GM21825 (cell line): Measurements from ENCODE around the gene DPEP3.
A peak's percentile ranks its signal among the peaks of the same experiment; 100 is the strongest.
"Not testable (repeated sequence)": the region's sequence is repeated elsewhere in the genome, so short reads cannot be mapped to it uniquely, and the experiment has no call there.

ENCODE experiments used
- ATAC-seq: cut with Tn5 transposase; IDR thresholded peaks from one replicate; pipeline ENCODE4 v1.9.1; 2021; ENCODE audit warnings: mild to moderate bottlenecking, moderate library complexity; ENCODE audit not compliant: unreplicated experiment

The DPEP3 gene

DNA sequence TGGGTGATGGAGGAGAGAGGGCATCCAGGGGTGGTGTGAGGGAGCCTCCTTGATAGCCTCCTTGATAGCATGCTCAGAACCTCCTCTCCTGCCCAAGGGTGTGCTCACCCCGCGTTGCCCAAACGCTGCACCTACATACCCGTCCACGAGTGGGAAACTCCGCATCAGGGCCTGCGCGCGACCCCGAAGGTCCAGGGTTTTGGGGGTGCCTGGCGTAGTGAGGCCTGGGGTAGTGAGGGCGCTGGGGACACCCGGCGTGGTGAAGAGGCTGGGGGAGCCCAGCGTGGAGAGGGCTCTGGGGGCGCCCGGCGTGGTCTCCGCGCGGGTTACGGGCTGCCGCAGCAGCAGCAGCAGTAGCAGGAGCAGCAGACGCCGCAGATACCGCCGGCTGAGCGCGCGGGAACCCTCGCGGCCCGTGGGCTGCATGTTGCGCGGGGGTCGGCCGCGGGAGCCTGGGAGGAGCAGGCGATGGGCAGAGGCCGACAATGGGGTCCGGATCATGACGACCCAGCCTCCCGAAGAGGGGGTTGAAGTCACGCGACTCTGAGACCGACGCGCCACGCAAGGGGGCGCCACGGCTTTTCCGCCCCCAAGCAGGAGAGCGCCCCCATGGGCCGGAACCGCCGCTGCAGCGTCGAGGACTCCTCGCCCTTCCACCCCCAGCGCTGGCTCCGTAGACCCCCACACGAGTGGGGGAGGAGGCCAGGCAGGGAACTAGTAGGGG is at the start of gene DPEP3:
TSS of gene DPEP3 (minus strand) at position 545 of the 724 bp plus-strand sequence. CDS start at position 426, 119 bp downstream.
- ATAC-seq = no peak

- no peak for ATAC-seq
These were observed 48.7 kb upstream of the DPEP3 start for GRCh38 chr16:68028996-68029395.

DNA sequence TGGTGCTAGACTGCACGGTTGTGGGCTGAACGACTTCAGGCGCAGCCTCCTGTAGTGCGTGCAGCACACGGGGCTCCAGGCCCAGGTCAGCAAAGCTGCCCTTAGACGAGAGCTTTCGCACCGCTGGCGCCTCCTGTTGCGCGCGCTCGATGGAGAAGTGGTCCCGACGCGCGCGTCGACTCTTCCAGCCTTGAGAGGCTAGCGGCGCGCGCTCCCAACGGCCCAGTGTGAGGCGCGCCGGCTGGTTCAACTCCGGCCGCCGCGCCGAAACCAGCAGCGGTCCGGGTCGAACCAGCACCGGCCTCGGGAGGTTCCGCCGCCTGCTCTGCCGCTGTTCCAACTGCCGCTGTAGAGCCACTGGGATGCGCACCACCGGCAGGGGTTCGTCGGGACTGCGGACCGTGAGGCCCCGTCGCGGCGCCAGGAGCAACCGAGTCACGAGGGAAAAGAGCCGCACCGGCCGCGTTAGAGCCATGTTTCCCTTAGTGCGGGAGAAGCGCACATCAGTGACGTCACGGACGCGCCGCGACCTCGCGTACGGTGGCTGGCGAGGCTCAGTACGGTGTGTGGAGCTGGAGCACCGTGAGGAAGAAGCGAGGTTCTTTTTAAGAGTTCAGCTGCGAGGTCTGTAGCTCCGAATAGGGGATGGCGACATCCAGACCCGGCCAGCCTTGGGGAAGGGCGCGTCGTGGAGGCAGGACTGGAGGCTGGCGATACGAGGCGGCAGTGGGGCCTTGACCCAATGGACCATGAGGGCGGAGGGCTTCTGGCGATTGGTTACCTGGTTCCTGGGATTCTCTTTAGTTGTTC is 42.6 kb upstream of the DPEP3 start, which contains the start of the genes DDX28 and DUS2:
TSS of gene DDX28 (minus strand) at position 505 of the 810 bp plus-strand sequence. CDS start at position 475, 30 bp downstream.
TSS of gene DUS2 (plus strand) at position 557 of the 810 bp plus-strand sequence. CDS start 14,740 bp downstream, outside the sequence.
- ATAC-seq = peak; percentile 72

DNA sequence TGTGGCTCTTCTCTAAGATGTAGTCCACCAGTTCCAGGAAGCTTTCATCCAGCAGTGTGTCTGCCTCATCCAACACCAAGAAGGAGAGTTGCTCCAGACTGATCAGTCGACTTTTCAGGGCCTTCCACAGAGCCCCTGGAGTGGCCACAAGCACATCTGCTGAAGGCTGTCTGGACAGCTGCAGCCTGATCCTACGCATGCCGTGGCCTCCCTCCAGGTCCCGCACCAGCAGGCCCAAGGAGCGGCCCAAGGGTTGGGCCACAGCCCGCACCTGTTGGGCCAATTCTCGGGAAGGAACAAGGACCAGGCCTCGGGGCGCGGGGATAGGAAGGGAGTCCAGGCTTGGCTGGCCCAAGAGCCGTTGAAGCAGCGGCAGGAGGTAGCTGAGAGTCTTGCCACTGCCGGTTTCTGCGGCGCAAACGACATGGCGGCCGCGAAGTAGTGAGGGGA is 42.0 kb upstream of the DPEP3 start:
- ATAC-seq = peak; percentile 20

DNA sequence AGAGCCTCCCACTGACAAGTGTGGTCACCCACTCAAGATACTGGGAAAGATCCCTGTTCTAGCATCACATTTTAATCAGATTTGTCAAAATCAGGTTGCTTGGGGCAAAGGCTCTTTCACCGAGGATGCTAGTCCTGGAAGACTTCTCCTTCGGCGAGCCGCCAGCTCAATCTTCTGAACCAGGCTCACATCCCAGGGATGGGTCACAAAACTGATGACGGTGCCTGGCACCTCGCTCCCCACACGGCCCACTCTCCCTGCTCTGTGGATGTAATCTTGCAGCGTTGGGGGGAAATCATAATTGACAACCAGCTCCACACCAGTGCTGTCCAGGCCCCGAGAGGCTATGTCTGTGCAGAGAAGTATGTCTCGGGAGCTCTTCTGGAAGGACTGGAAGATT is 41.2 kb upstream of the DPEP3 start:
- ATAC-seq = no peak

- ATAC-seq = no peak
These were observed 38.9 kb upstream of the DPEP3 start for GRCh38 chr16:68019167-68019680.

DNA sequence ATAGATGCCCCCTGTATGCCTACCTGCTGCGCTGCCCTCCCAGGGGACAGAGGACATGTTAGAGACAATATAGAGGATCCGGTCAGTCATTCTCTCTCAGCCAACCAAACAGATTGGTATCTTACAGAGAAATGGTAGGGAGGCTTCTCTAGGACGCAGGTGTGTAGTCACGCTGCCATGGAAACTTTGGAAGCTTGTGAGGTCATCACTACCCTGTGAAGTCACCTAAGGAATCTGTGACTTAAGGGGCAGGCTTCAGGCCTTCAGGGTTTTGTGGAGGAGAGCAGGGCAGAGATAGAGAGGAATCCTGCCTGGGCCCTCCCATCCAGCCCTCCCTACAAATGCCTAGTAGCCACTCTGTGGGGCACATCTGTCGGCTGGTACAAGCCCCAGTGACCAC is 35.4 kb upstream of the DPEP3 start, which contains the start of gene DPEP2NB:
TSS of gene DPEP2NB (minus strand) at position 231 of the 400 bp plus-strand sequence. CDS start at position 90, 141 bp downstream.
- no peak for ATAC-seq

DNA sequence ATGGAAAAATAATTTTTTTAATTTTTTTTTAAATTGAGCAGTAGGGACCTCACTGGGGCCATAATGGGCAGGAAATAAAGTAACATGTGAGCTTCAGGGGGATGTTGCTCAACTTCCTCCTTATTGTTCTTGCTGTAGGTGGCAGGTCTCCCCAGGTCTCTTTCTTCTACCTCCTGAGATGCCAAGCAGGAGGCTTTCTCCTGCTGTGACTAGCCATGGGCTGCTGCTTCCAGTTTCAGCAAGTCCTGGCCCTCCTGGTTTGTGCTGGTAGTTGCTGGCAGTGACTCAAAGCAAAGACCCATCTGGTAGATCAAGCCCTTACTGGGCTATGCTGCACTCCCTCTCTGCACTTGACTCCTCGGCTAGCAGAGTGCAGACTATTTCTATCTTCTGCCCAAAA is 33.1 kb upstream of the DPEP3 start:
- ATAC-seq = no peak

DNA sequence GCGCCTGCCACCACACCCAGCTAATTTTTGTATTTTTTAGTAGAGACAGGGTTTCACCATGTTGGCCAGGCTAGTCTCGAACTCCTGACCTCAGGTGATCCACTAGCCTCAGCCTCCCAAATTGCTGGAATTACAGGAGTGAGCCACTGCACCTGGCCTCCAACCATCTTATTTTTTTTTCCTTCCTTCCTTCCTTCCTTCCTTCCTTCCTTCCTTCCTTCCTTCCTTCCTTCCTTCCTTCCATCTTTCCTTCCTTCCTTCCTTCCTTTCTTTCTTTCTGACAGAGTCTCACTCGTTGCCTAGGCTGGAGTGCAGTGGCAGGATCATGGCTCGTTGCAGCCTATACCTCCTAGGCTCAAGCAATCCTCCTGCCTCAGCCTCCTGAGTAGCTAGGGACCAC is 29.6 kb upstream of the DPEP3 start:
- not testable (repeated sequence) for ATAC-seq

DNA sequence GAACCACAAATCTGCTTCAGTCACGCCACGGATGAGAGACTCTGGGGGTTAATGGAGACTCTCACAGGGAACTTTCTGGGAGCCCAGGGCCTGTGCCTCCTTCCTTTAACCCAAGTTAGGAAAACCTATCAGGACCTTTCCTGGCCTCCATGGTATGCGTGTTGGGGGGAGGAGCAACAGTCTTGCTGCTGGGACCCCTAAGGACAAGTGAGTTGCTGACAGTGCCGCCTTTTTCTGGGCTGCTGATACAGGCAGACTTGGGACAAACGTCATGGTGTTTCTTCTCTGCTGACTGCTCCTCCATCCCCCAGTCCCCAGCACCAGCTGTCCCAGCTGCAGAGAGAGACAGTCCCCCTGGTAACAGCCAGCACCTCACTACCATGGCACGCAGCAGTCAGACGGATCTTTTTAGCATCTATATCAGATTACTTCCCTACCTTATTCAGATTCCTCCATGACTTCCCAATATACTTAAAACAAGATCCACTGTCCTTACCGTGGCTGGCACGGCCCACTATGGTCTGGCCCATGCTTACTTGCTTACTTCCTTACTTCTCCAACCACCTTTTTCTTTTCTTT is 28.9 kb upstream of the DPEP3 start:
- no peak for ATAC-seq

- no peak for ATAC-seq
These were observed 25.5 kb upstream of the DPEP3 start for GRCh38 chr16:68005786-68006286.

GRCh38 chr16:68005211-68005610 is 24.9 kb upstream of the DPEP3 start:
- no peak for ATAC-seq

DNA sequence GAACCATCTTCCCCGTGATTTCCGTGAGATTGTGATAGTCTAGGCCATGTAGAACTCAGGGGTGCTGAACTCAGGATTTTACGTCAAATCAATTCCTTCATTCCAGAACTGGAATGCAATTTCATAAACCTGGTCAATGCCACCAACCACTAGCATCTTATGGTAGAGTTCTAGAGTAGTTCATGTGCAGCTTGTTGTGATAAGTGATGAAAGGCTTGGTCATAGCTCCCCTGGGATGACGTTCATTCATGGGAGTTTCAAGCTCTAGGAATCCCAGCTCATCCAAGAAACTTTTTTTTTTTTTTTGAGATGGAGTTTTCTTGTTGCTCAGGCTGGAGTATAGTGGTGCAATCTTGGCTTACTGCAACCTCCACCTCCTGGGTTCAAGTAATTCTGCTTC is 22.7 kb upstream of the DPEP3 start:
- no peak for ATAC-seq

DNA sequence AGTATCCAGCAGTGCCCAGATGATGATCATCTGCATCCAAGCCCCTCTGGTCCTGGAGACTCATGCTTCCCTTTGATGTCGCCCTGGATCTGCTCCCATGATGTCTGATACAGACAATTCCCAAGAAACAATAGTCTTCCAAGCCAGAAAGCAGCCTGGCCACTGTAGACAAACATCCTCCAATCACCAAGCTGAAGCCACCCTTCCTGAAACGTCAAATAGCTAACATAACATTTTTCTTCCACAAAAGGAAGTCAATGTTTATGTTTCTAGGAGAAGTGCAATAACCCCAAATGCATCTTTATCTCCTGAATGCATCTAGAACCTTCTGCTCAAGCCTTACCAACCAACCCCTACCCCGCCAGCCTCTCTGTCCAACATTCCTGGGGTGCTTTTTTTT is 20.2 kb upstream of the DPEP3 start:
- no peak for ATAC-seq

DNA sequence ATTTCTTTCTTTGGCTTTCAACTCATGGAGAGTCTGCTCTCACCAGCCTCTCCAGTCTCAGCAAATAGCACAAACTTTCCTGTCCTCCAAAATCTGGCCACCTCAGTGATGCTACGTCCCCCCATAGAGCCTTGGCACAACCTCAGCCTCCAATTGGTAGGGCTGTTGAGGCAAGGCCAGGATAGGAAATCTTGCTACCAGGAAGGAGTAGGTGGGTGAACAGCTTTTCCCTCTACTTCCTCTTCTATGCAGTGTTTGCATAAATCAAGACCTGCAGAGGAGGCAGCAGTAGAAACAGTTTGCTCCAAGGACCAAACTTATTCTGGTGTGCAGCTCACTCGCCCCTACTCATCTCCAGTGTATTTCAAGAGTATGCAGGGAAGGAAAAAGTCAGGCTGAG is 19.7 kb upstream of the DPEP3 start:
- ATAC-seq = no peak

GRCh38 chr16:67998779-67999688 is 18.7 kb upstream of the DPEP3 start, which contains the start of gene DPEP2:
Gene DPEP2, minus strand, starts transcription at chr16:67999484. Its CDS starts 6,272 bp downstream, at chr16:67993212.
- not testable (repeated sequence) for ATAC-seq

- not testable (repeated sequence) for ATAC-seq
These were observed 18.0 kb upstream of the DPEP3 start for GRCh38 chr16:67998231-67998778.

DNA sequence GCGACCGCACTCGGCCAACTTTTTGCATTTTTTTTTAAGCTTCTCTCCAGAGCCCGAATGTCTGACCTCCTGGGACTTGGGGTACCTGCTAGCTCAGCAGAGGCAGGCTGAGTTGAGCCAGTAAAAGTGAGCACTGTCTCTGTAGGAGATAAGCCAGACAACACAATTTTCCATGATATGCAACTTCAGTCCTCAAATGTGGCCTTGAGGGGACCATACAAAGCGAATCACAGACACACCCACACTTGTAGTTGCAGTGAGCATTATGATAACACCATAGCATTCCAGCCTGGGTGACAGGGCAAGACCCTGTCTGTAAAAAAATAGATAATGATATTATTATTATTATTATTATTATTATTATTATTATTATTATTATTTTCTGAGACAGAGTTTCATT is 16.4 kb upstream of the DPEP3 start:
- no peak for ATAC-seq

- ATAC-seq = no peak
These were observed 15.1 kb upstream of the DPEP3 start for GRCh38 chr16:67995423-67995822.
